ENCODE results near the gene ROR1. TPM values are rescaled to one million over a fixed set of nuclear protein-coding genes. Genes with fewer than 3 reads are reported as not detected.
A peak's percentile ranks its signal among the peaks of the same experiment; 100 is the strongest.

ROR1 gene
- total and polyA plus RNA-seq, 9 of the 15 experiments (the other 6 are each of a cell fraction or from before 2014, with no cell fraction given) = 0.02 TPM; not detected in 8

GRCh38 chr1:63923302-63923701 lies 149.5 kb downstream of the ROR1 start:
- CTCF ChIA-PET (ENCODE audit: low intra/inter-chr PET ratio) = no interaction called here
- FAIRE-seq = no peak
- no TSS peak for BruUV-seq (replicated peaks)

GRCh38 chr1:63924600-63924999 lies 150.8 kb downstream of the ROR1 start:
- Histone ChIP-seq H3K36me3 (ENCODE audit: control insufficient read depth, insufficient read depth, low read length) (no peaks in the 10 kb centered on the region), H3K79me2 (ENCODE audit: control insufficient read depth, insufficient read depth, low read length) (no peaks in the 10 kb centered on the region), H3K27me3 (ENCODE audit: control insufficient read depth in 2 of 2, insufficient read depth in 2 of 2, low read length in 2 of 2) (no peaks in the 10 kb centered on the region), H2AFZ (ENCODE audit: low read depth, low read length) (no peak overlapping the region), H3K27ac (ENCODE audit: extremely low read depth, low read depth, low read length) (no peak overlapping the region), H4K20me1 (replicated peaks; ENCODE audit: control insufficient read depth, insufficient read depth, low read length) (no peaks in the 10 kb centered on the region), H3K4me2 (ENCODE audit: insufficient read depth, low read length) (no peak overlapping the region), H3K9me1 (ENCODE audit: control insufficient read depth, insufficient read depth, low read length) (no peaks in the 10 kb centered on the region), H3K4me3 (no peak overlapping the region), H3K4me1 (replicated peaks in 1 of 2; ENCODE audit: control insufficient read depth in 2 of 2, insufficient read depth in 2 of 2, low read length in 2 of 2) (no peaks in the 10 kb centered on the region), H3K9me3 (replicated peaks; ENCODE audit: control insufficient read depth, insufficient read depth, low read depth, low read length) (no peaks in the 10 kb centered on the region), H3K9ac (ENCODE audit: insufficient read depth in 1 of 2, low read depth in 2 of 2, low read length in 2 of 2) (no peak overlapping the region)
- ATAC-seq (0 out of 3 replicates have a peak, but pooled peaks have one; percentile 38), DNase-seq (ENCODE audit: extremely low read depth in 1 of 4, low spot score in 3 of 4) (no peak), FAIRE-seq (no peak)
- WGBS (ENCODE audit: insufficient coverage, low coverage, missing lambda C conversion rate) = 11% methylated on average over 3 of the region's 3 CpGs
- in situ Hi-C loops (cut with MboI) = no loop called here
- ChIA-PET POLR2A (no interaction called here), CTCF (ENCODE audit: low intra/inter-chr PET ratio) (no interaction called here)
- intact Hi-C loops (cut with micrococcal nuclease) = no loop called here
- BruUV-seq (replicated peaks) = no TSS peak
- TF ChIP-seq MBD1 (CRISPR knock-in tag; IDR thresholded peaks at IDR 0.05) (no peak), RUNX1 (IDR thresholded peaks at IDR 0.05; ENCODE audit: low read depth) (no peak), HINFP (tag; conservative IDR thresholded peaks at IDR 0.05; ENCODE audit: low read depth) (no peak), TOE1 (IDR thresholded peaks at IDR 0.05; ENCODE audit: borderline replicate concordance) (no peak), TOE1 (CRISPR knock-in tag; IDR thresholded peaks at IDR 0.05; ENCODE audit: borderline replicate concordance, low read depth) (no peak), ETV1 (tag; conservative IDR thresholded peaks at IDR 0.05; ENCODE audit: low read depth) (no peak), TGIF2 (CRISPR knock-in tag; IDR thresholded peaks at IDR 0.05) (no peak), CBX5 (IDR thresholded peaks at IDR 0.05; ENCODE audit: borderline replicate concordance, low read depth) (no peak), SMARCA4 (IDR thresholded peaks at IDR 0.05) (no peak)

More at GRCh38 chr1:63923302-63923701, 149.5 kb downstream of the ROR1 start:
- intact Hi-C loops (cut with micrococcal nuclease) = no loop called here
- H4K20me1 ChIP-seq (replicated peaks; ENCODE audit: control insufficient read depth, insufficient read depth, low read length) = no peaks in the 10 kb centered on the region
- H3K27me3 ChIP-seq (ENCODE audit: control insufficient read depth in 2 of 2, insufficient read depth in 2 of 2, low read length in 2 of 2) = no peaks in the 10 kb centered on the region
- H3K27ac ChIP-seq (ENCODE audit: extremely low read depth, low read depth, low read length) = no peak overlapping the region
- H3K79me2 ChIP-seq (ENCODE audit: control insufficient read depth, insufficient read depth, low read length) = no peaks in the 10 kb centered on the region
- DNase-seq (ENCODE audit: extremely low read depth in 1 of 4, low spot score in 3 of 4) (no peak), ATAC-seq (no peak)
- H3K9me1 ChIP-seq (ENCODE audit: control insufficient read depth, insufficient read depth, low read length) = no peaks in the 10 kb centered on the region
- H3K9me3 ChIP-seq (replicated peaks; ENCODE audit: control insufficient read depth, insufficient read depth, low read depth, low read length) = no peaks in the 10 kb centered on the region
- 6% methylated on average over 2 of the region's 2 CpGs for WGBS (ENCODE audit: insufficient coverage, low coverage, missing lambda C conversion rate)
- H3K9ac ChIP-seq (ENCODE audit: insufficient read depth in 1 of 2, low read depth in 2 of 2, low read length in 2 of 2) = no peak overlapping the region
- H3K4me3 ChIP-seq = no peak overlapping the region
- TF ChIP-seq RUNX1 (IDR thresholded peaks at IDR 0.05; ENCODE audit: low read depth) (no peak), BRD4 (IDR thresholded peaks at IDR 0.05) (no peak), ZNF217 (CRISPR knock-in tag; IDR thresholded peaks at IDR 0.05) (no peak)
- POLR2A ChIA-PET = no interaction called here
- no peaks in the 10 kb centered on the region for H3K4me1 ChIP-seq (replicated peaks in 1 of 2; ENCODE audit: control insufficient read depth in 2 of 2, insufficient read depth in 2 of 2, low read length in 2 of 2)
- no peak overlapping the region for H2AFZ ChIP-seq (ENCODE audit: low read depth, low read length)
- no peaks in the 10 kb centered on the region for H3K36me3 ChIP-seq (ENCODE audit: control insufficient read depth, insufficient read depth, low read length)
- in situ Hi-C loops (cut with MboI) = no loop called here
- H3K4me2 ChIP-seq (ENCODE audit: insufficient read depth, low read length) = no peak overlapping the region
